Neuron (in vitro differentiated cells): ENCODE data around the gene QRICH2.
"Not testable (repeated sequence)": the region's sequence is repeated elsewhere in the genome, so short reads cannot be mapped to it uniquely, and the experiment has no call there.

Experiments used
- H2AFZ ChIP-seq: one replicate; pipeline ENCODE4 v1.6.1; 2013; ENCODE audit warnings: low read depth, mild to moderate bottlenecking, inconsistent platforms, low read length, moderate library complexity
- H3K27me3 ChIP-seq: one replicate; pipeline ENCODE4 v1.6.1; 2013; ENCODE audit warnings: low read length; ENCODE audit not compliant: insufficient read depth
- H3K36me3 ChIP-seq: one replicate; pipeline ENCODE4 v1.6.1; 2013; ENCODE audit warnings: low read length; ENCODE audit not compliant: insufficient read depth
- H3K4me1 ChIP-seq: one replicate; pipeline ENCODE4 v1.6.1; 2013; ENCODE audit warnings: low read length; ENCODE audit not compliant: insufficient read depth
- H3K4me3 ChIP-seq: 2 replicates; pipeline ENCODE4 v1.5.1; 2013; ENCODE audit warnings: mild to moderate bottlenecking, low read length, moderate library complexity
- H3K9me3 ChIP-seq: one replicate; pipeline ENCODE4 v1.6.1; 2013; ENCODE audit warnings: low read length

The QRICH2 gene

GRCh38 chr17:76309461-76309860 lies 1.4 kb upstream of the QRICH2 start:
- no peaks in the 10 kb centered on the region for H3K27me3 ChIP-seq
- H3K4me1 ChIP-seq = no peaks in the 10 kb centered on the region
- no peak overlapping the region for H3K4me3 ChIP-seq
- H2AFZ ChIP-seq = no peak overlapping the region
- H3K9me3 ChIP-seq = peaks cover 11% of the 10 kb centered on the region
- peaks cover 49% of the 10 kb centered on the region for H3K36me3 ChIP-seq

- Histone ChIP-seq H3K36me3 (peaks cover 35% of the 10 kb centered on the region), H3K27me3 (no peaks in the 10 kb centered on the region), H3K4me3 (no peak overlapping the region), H2AFZ (no peak overlapping the region), H3K4me1 (no peaks in the 10 kb centered on the region), H3K9me3 (peaks cover 11% of the 10 kb centered on the region)
Observed at GRCh38 chr17:76307299-76307965, 644 bp downstream of the QRICH2 start.

GRCh38 chr17:76305135-76305454 lies 3.0 kb downstream of the QRICH2 start:
- H3K4me3 ChIP-seq, H3K4me1 ChIP-seq, H3K27me3 ChIP-seq, H2AFZ ChIP-seq: not testable (repeated sequence)
- H3K36me3 ChIP-seq = peaks cover 15% of the 10 kb centered on the region
- peaks cover 11% of the 10 kb centered on the region for H3K9me3 ChIP-seq

- Histone ChIP-seq H3K9me3 (peaks cover 11% of the 10 kb centered on the region), H3K4me3 (no peak overlapping the region), H2AFZ (no peak overlapping the region), H3K4me1 (no peaks in the 10 kb centered on the region), H3K36me3 (peaks cover 13% of the 10 kb centered on the region), H3K27me3 (no peaks in the 10 kb centered on the region)
Observed at GRCh38 chr17:76304226-76305134, 3.6 kb downstream of the QRICH2 start.

GRCh38 chr17:76297436-76297835 lies 10.6 kb downstream of the QRICH2 start:
- H2AFZ ChIP-seq = no peak overlapping the region
- H3K4me1 ChIP-seq = no peaks in the 10 kb centered on the region
- H3K36me3 ChIP-seq = peaks cover 11% of the 10 kb centered on the region
- H3K27me3 ChIP-seq = no peaks in the 10 kb centered on the region
- no peaks in the 10 kb centered on the region for H3K9me3 ChIP-seq
- no peak overlapping the region for H3K4me3 ChIP-seq

GRCh38 chr17:76296889-76297288 lies 11.2 kb downstream of the QRICH2 start:
- H2AFZ ChIP-seq = no peak overlapping the region
- no peaks in the 10 kb centered on the region for H3K9me3 ChIP-seq
- H3K4me3 ChIP-seq = no peak overlapping the region
- no peaks in the 10 kb centered on the region for H3K4me1 ChIP-seq
- H3K27me3 ChIP-seq = no peaks in the 10 kb centered on the region
- peaks cover 16% of the 10 kb centered on the region for H3K36me3 ChIP-seq

GRCh38 chr17:76296186-76296585 lies 11.9 kb downstream of the QRICH2 start:
- Histone ChIP-seq H3K9me3 (no peaks in the 10 kb centered on the region), H2AFZ (no peak overlapping the region), H3K36me3 (peaks cover 23% of the 10 kb centered on the region), H3K4me1 (no peaks in the 10 kb centered on the region), H3K27me3 (no peaks in the 10 kb centered on the region), H3K4me3 (no peak overlapping the region)

- no peak overlapping the region for H2AFZ ChIP-seq
- H3K27me3 ChIP-seq = no peaks in the 10 kb centered on the region
- H3K4me3 ChIP-seq = no peak overlapping the region
- no peaks in the 10 kb centered on the region for H3K9me3 ChIP-seq
- H3K36me3 ChIP-seq = peaks cover 29% of the 10 kb centered on the region
- no peaks in the 10 kb centered on the region for H3K4me1 ChIP-seq
Observed at GRCh38 chr17:76293106-76293505, 15.0 kb downstream of the QRICH2 start.

- Histone ChIP-seq H3K27me3 (no peaks in the 10 kb centered on the region), H3K4me3 (no peak overlapping the region), H3K9me3 (no peaks in the 10 kb centered on the region), H3K36me3 (peaks cover 29% of the 10 kb centered on the region), H3K4me1 (no peaks in the 10 kb centered on the region), H2AFZ (no peak overlapping the region)
Observed at GRCh38 chr17:76292567-76292966, 15.5 kb downstream of the QRICH2 start.

- H3K27me3 ChIP-seq = no peaks in the 10 kb centered on the region
- no peaks in the 10 kb centered on the region for H3K9me3 ChIP-seq
- H3K4me3 ChIP-seq = no peak overlapping the region
Observed at GRCh38 chr17:76281573-76282371, 26.3 kb downstream of the QRICH2 start.

GRCh38 chr17:76280650-76281049 lies 27.4 kb downstream of the QRICH2 start:
- no peak overlapping the region for H3K4me3 ChIP-seq
- H3K36me3 ChIP-seq = no peaks in the 10 kb centered on the region
- H3K9me3 ChIP-seq = no peaks in the 10 kb centered on the region
- no peaks in the 10 kb centered on the region for H3K4me1 ChIP-seq
- H3K27me3 ChIP-seq = no peaks in the 10 kb centered on the region
- H2AFZ ChIP-seq = no peak overlapping the region

More at GRCh38 chr17:76281573-76282371, 26.3 kb downstream of the QRICH2 start:
- H2AFZ ChIP-seq = no peak overlapping the region
- H3K4me1 ChIP-seq = no peaks in the 10 kb centered on the region
- H3K36me3 ChIP-seq = no peaks in the 10 kb centered on the region

GRCh38 chr17:76279742-76280287 lies 28.3 kb downstream of the QRICH2 start:
- Histone ChIP-seq H3K27me3 (no peaks in the 10 kb centered on the region), H3K36me3 (no peaks in the 10 kb centered on the region), H3K4me3 (no peak overlapping the region), H3K4me1 (no peaks in the 10 kb centered on the region), H2AFZ (no peak overlapping the region), H3K9me3 (no peaks in the 10 kb centered on the region)
